HL-60 (cell line): ENCODE data around the gene CCDC97.
A peak's percentile ranks its signal among the peaks of the same experiment; 100 is the strongest.

ENCODE experiments used
- DNase-seq, 2 experiments: peaks; one replicate each; pipeline ENCODE4 v3.0.0-alpha.2; 2010 to 2020; ENCODE audit warnings: low read depth in 1 of 2, low spot score in 1 of 2
- H3K27ac ChIP-seq: fragments of 250-450 bp; sonication (Bioruptor Pico); replicated peaks from 2 replicates; pipeline ENCODE4 v1.5.1; 2020; ENCODE audit warnings: mild to moderate bottlenecking, moderate library complexity
- H3K27me3 ChIP-seq: fragments of 250-450 bp; sonication (Bioruptor Pico); 2 replicates; pipeline ENCODE4 v1.5.1; 2021; ENCODE audit warnings: mild to moderate bottlenecking, moderate library complexity; ENCODE audit not compliant: insufficient read depth, poor library complexity, severe bottlenecking
- H3K4me3 ChIP-seq: replicated peaks from 2 replicates; pipeline ENCODE4 v1.5.1; 2011; ENCODE audit warnings: mild to moderate bottlenecking, control low read depth, low read length; ENCODE audit not compliant: insufficient read depth
- GABPA ChIP-seq: IDR thresholded peaks from 2 replicates; pipeline ENCODE4 v1.6.1; 2012; ENCODE audit warnings: low read depth
- POLR2AphosphoS5 ChIP-seq: IDR thresholded peaks from 2 replicates; pipeline ENCODE4 v1.6.1; 2012; ENCODE audit warnings: low read depth
- SPI1 ChIP-seq: IDR thresholded peaks from 2 replicates; pipeline ENCODE4 v1.6.1; 2012; ENCODE audit warnings: low read depth, mild to moderate bottlenecking, borderline replicate concordance
- TF ChIP-seq, protein P1 (sequence below): IDR thresholded peaks from 2 replicates; pipeline ENCODE4 v1.6.1; 2012; ENCODE audit warnings: low read depth; ENCODE audit not compliant: insufficient replicate concordance
- TF ChIP-seq, protein P2 (sequence below): IDR thresholded peaks from one replicate; pipeline ENCODE4 v1.5.1; 2011; ENCODE audit warnings: low read length, control low read depth, inconsistent platforms; ENCODE audit not compliant: insufficient read depth

Gene CCDC97

GRCh38 chr19:41324921-41325639 lies 15.1 kb downstream of the CCDC97 start:
- TF ChIP-seq GABPA (no peak), POLR2AphosphoS5 (peak; percentile 18; the same call in 1 of the 2 replicates)
- H3K4me3 ChIP-seq = no peak overlapping the region
- no peak for DNase-seq
- no peaks in the 10 kb centered on the region for H3K27me3 ChIP-seq
- no peak overlapping the region for H3K27ac ChIP-seq

- Histone ChIP-seq H3K4me3 (no peak overlapping the region), H3K27ac (no peak overlapping the region), H3K27me3 (no peaks in the 10 kb centered on the region)
- DNase-seq = no peak
- TF ChIP-seq, protein P1, sequence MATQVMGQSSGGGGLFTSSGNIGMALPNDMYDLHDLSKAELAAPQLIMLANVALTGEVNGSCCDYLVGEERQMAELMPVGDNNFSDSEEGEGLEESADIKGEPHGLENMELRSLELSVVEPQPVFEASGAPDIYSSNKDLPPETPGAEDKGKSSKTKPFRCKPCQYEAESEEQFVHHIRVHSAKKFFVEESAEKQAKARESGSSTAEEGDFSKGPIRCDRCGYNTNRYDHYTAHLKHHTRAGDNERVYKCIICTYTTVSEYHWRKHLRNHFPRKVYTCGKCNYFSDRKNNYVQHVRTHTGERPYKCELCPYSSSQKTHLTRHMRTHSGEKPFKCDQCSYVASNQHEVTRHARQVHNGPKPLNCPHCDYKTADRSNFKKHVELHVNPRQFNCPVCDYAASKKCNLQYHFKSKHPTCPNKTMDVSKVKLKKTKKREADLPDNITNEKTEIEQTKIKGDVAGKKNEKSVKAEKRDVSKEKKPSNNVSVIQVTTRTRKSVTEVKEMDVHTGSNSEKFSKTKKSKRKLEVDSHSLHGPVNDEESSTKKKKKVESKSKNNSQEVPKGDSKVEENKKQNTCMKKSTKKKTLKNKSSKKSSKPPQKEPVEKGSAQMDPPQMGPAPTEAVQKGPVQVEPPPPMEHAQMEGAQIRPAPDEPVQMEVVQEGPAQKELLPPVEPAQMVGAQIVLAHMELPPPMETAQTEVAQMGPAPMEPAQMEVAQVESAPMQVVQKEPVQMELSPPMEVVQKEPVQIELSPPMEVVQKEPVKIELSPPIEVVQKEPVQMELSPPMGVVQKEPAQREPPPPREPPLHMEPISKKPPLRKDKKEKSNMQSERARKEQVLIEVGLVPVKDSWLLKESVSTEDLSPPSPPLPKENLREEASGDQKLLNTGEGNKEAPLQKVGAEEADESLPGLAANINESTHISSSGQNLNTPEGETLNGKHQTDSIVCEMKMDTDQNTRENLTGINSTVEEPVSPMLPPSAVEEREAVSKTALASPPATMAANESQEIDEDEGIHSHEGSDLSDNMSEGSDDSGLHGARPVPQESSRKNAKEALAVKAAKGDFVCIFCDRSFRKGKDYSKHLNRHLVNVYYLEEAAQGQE = no peak
- TF ChIP-seq GABPA = no peak
- TF ChIP-seq, protein P2, sequence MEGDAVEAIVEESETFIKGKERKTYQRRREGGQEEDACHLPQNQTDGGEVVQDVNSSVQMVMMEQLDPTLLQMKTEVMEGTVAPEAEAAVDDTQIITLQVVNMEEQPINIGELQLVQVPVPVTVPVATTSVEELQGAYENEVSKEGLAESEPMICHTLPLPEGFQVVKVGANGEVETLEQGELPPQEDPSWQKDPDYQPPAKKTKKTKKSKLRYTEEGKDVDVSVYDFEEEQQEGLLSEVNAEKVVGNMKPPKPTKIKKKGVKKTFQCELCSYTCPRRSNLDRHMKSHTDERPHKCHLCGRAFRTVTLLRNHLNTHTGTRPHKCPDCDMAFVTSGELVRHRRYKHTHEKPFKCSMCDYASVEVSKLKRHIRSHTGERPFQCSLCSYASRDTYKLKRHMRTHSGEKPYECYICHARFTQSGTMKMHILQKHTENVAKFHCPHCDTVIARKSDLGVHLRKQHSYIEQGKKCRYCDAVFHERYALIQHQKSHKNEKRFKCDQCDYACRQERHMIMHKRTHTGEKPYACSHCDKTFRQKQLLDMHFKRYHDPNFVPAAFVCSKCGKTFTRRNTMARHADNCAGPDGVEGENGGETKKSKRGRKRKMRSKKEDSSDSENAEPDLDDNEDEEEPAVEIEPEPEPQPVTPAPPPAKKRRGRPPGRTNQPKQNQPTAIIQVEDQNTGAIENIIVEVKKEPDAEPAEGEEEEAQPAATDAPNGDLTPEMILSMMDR = no peak
- no peak for TF ChIP-seq SPI1
- TF ChIP-seq POLR2AphosphoS5 = no peak
Observed at GRCh38 chr19:41325640-41325946, 15.6 kb downstream of the CCDC97 start.

DNA sequence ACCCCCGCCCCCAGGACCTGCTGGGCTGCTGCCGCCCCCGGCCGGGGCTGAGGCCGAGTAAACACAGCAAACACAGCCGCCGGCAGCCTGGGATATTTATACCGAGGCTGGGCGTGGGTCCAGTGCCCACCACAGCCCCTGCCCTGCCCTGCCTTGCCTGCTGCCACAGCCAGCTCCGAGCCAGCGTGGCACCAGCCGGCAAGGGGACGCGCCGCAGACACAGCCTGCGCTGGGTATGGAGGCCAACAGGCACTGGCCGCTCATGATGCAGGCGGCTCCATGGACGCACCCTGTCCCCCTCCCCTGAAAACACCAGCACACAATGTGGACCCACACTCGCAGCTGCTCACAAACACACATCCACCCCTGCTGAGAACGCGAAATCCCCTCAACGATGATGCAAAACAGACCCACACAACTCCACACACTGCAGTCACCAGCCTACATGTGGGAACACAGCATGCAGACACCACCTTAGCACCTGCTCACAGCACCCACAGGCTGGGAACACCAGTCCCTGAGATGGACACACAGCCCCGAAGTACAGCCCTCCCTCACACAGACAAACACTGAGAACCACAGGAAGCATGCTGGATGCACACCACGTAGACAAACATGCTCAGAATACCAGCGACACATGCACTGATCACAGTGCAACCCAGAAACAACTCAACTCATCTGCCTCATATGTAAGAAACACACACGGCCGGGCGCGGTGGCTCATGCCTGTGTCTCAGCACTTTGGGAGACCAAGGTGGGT lies 16.2 kb downstream of the CCDC97 start:
- peak overlapping the region; percentile 89 for H3K27ac ChIP-seq
- H3K4me3 ChIP-seq = no peak overlapping the region
- no peak for DNase-seq
- H3K27me3 ChIP-seq = no peaks in the 10 kb centered on the region
- TF ChIP-seq, protein P1 = no peak
- TF ChIP-seq, protein P2 = no peak
- TF ChIP-seq SPI1 (no peak), GABPA (no peak), POLR2AphosphoS5 (no peak; the same call in 1 of the 2 replicates)

- H3K27ac ChIP-seq = peak overlapping the region; percentile 89
- peak in 1 of 2 experiments; percentile 52 for DNase-seq
- peak overlapping the region; percentile 22 for H3K4me3 ChIP-seq
- TF ChIP-seq, protein P2 = no peak
- H3K27me3 ChIP-seq = no peaks in the 10 kb centered on the region
Observed at GRCh38 chr19:41327076-41327575, 17.2 kb downstream of the CCDC97 start.
